GM13976 (cell line): Measurements from ENCODE around the gene STMP1.

Source experiments
- DNase-seq: peaks from one replicate; pipeline ENCODE4 v3.0.0; 2012; ENCODE audit warnings: low spot score
- CTCF ChIP-seq: IDR thresholded peaks from 2 replicates; pipeline ENCODE4 v1.5.1; 2012; ENCODE audit warnings: borderline replicate concordance, mild to moderate bottlenecking; ENCODE audit not compliant: insufficient read depth; ENCODE audit errors: extremely low read depth, missing control alignments, control extremely low read depth
- in situ Hi-C: fragments of 300-500 bp; cut with MboI; formaldehyde crosslinking; loops from one replicate; pipeline ENCODE4 v1.12.0; 2022; ENCODE audit warnings: low sequenced_read_pairs, mixed read lengths, inconsistent platforms; ENCODE audit not compliant: unreplicated experiment

Gene STMP1

GRCh38 chr7:135717693-135718092 lies 55.4 kb downstream of the STMP1 start:
- in situ Hi-C loops: no loop called here
- no peak for DNase-seq
- TF ChIP-seq CTCF: no peak

- in situ Hi-C loops: no loop called here
- DNase-seq: no peak
- TF ChIP-seq CTCF: no peak
Observed at GRCh38 chr7:135718219-135718618, 55.9 kb downstream of the STMP1 start.

- in situ Hi-C loops: no loop called here
- no peak for DNase-seq
- TF ChIP-seq CTCF: no peak
Observed at GRCh38 chr7:135718794-135719437, 56.6 kb downstream of the STMP1 start.

GRCh38 chr7:135719688-135720087 lies 57.4 kb downstream of the STMP1 start:
- TF ChIP-seq CTCF: no peak
- in situ Hi-C loops: no loop called here
- DNase-seq: no peak

GRCh38 chr7:135721198-135721820 lies 59.0 kb downstream of the STMP1 start:
- no peak for DNase-seq
- in situ Hi-C loops: no loop called here

GRCh38 chr7:135723411-135723810 lies 61.1 kb downstream of the STMP1 start:
- in situ Hi-C loops: no loop called here
- DNase-seq: no peak
- TF ChIP-seq CTCF: no peak

More at GRCh38 chr7:135721198-135721820, 59.0 kb downstream of the STMP1 start:
- TF ChIP-seq CTCF: no peak
